Activated T-cell treated with anti-CD3 and anti-CD28 coated beads for 24 hours (primary cell): ENCODE data around the gene SDE2.
"Not testable (repeated sequence)": the region's sequence is repeated elsewhere in the genome, so short reads cannot be mapped to it uniquely, and the experiment has no call there.

Source experiments
- DNase-seq: peaks from one replicate; pipeline ENCODE4 v3.0.0-alpha.2; 2020; ENCODE audit warnings: low read depth

The SDE2 gene

DNA sequence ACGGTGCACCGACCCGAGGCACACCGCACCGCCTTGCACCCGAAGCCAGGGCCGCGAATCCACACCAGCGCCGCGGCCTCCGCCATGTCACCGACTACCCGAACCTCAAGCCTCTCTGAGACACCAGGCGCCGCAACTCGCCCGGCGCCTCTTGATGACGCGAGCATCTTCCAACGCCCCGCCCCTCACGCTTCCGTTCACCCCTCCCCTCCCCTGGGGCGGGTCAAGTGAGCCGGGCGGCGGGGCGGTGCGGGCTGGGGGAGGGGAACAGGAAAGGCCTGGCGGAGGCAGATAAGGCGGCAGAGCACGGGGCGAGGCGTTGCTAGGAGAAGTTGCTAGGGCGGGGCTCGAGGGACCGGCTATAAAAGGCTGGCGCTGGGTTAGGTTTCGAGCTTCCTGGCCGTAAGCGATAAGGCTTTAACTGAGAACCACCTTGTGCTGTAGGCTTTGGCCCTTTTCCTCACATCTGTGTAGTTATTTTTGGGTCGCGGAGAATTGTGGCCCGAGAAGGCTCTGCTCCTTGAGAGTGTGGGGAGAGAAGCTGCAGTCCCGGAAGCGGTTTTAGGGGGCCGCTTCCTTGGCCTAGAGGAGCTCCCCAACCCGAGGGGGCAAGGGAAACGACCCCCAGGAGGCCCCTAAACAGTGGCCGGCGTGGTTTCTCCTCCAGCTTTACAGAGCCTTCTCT, at the start of gene SDE2:
SDE2 (minus strand) TSS at position 117 of the 685 bp plus-strand sequence; CDS start at position 86, 31 bp downstream.
- DNase-seq: peak; percentile 100

DNA sequence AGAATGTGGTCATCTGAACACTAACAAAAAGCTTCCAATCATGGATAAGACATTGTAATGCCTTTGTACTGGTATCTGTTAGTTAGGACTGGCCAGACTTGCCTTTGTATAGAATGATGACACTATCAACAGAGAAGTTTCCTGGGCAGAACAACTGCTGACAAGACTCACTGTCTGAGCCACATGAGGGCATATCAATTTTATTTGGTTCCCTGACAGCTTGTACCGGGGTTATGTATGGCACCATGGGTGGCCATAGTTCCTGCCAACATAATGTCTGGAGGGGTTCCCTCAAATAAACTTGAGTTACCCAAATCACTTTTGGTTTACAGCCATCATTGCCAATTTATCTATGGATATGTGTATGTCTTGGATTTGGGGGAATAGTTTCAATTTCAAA, 49.7 kb upstream of the SDE2 start:
- DNase-seq: no peak

DNA sequence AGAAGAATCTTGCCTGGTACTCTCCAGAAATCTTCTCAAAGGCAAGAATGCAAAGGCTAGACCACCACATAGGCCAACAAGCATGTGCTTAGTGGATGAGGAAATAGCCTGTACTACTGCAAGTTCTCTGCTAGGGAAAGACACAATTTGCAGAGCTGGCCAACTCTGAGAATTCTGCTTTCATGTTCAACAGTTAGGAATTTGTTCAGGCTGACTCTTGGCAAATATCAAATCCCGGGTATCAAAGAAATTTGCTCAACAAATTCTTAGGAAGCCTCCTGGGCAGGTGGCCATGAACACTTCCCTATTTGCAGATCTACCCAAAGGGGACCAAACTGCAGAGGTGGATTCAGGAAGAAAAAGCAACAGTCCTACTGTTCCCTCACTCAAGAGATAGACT, 48.4 kb upstream of the SDE2 start:
- DNase-seq: no peak

DNA sequence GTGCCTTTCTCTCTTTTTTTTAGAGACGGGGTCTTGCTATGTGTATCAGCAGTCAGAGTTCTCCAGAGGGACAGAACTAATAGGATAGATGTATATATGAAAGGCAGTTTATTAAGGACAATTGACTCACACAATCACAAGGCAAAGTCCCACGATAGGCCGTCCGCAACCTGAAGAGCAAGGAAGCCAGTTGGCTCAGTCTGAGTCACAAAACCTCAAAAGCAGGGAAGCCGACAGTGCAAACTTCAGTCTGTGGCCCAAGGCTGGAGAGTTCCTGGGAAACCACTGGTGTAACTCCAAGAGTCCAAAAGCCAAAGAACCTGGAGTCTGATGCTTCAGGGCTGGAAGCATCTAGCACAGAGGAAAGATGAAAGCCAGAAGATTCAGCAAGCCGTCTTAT, 47.1 kb upstream of the SDE2 start:
- DNase-seq: no peak

DNA sequence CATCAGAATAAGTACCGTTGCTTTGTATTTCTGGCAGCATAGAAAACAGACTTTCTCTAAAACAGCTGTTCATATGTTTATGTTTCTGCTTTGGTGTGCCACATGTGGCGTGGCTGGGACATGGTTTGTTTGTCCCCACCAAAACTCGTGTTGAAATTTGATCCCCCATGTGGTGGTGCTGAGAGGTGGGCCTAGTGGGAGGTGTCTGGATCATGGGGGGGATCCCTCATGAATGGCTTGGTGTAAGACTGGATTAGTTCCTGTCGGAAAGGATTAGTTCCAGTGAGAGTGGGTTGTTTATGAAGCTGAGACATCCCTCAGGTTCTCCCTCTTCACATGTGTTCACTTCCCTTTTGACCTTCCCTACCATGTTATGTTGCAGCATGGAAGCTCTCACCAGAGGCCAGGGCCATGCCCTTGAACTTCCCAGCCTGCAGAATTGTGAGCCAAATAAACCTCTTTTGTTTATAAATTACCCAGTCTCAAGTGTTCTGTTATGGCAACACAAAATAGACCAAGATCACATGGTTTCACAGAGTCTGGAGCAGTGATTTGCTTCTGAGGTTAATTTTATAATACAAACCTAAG, 45.5 kb upstream of the SDE2 start:
- DNase-seq: no peak

DNA sequence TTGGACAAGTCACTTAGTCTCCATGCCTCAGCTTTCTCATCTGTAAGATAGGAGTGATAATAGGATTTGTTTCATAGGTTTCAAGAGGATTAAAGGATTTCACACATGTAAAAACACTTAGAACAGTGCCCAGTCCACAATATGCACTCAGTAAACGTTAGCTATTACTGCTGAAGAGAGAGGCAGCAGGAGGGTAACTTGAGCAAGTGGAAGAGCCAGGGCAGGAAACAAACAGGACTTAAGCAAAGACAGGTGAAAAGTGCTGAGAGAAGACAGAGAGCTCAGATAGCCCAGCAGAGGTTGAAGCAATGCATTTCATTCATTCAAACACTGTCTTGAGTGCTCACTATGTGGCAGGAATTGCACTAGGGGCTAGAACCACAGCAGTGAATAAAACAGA, 42.3 kb upstream of the SDE2 start:
- DNase-seq: no peak

DNA sequence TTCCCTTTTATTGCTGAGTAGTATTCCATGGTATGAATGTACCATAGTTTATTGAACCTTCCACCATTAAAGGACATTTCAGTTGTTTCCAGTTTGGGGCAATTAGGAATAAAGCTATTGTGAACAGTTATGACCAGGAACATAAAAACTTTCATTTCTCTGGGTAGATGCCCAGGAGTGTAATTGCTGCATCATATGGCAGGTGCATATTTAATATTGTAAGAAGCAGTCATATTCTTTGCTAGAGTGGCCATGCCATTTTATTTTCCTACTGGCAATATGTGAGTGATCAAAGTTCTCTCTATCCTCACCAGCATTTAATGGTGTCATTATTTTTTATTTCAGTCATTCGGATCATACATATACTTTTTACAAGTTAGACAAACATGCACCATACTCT, 39.5 kb upstream of the SDE2 start:
- DNase-seq: no peak

DNA sequence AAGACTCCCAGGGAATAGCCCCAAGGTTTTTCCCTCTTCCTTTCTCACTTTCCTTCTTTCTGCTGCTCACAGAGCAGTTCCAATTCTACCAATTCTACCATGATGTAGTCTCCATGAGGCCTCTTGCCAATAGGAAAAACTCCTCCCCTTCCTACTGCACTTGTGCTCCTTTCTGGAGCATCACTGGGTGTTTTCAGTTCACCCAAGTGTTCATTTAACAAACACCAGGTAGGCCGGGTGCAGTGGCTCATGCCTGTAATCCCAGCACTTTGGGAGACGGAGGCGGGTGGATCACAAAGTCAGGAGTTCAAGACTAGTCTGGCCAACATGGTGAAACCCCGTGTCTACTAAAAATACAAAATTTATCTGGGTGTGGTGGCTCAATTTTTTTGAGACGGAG, 36.8 kb upstream of the SDE2 start:
- no peak for DNase-seq

DNA sequence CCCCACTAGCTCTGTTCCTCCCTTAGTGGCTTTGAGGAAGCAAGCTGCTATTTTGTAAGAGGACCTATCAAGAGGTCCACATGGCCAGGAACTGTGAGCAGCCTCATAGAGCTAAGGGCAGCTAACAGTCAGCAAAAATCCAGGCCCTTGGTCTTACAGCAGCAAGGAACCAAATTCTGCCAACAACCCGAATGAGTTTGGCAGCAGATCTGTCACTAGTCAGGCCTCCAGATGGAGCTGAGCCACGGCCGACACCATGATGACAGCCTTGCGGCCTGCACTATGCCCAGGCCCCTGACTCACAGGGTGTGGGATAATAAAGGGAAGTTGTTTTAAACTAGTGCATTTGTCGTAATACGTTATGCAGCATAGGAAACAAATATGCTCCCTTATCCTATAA, 35.3 kb upstream of the SDE2 start:
- DNase-seq: no peak

DNA sequence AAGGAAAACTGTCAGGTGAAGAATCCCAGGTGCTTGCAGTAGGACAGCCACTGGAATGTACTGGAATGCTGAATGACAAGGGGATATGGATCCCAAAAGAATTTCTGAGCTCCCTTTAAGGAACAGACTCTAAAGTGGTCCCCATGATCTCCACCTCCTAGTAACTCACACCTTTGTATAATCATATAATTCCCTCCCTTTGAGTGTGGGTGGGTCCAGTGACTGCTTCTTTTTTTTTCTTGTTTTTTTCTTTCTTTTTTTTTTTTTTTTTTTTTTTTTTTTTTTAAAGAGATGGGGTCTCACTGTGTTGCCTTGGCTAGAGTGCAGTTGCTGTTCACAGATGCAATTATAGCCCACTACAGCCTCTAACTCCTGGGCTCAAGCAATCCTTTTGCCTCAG, 34.8 kb upstream of the SDE2 start:
- DNase-seq: no peak

DNA sequence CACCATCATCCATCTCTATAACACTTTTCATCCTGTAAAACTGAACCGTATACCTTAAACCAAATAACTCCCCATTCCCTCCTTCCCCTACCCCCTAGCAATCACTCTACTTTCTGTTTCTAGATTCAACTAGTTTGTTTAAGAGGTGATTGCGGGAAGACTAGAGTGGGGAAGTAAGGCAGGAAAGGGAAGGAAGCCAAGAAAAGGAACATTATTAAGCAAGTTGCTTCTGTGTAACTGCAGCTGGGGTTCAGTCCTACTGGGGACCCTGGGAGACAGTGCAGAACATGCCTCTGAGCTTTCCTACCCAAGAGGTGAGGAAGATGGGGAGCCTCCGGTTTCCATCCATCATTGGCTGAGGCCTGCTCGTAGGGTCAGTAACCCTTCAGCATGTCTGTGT, 34.4 kb upstream of the SDE2 start:
- DNase-seq: no peak

DNA sequence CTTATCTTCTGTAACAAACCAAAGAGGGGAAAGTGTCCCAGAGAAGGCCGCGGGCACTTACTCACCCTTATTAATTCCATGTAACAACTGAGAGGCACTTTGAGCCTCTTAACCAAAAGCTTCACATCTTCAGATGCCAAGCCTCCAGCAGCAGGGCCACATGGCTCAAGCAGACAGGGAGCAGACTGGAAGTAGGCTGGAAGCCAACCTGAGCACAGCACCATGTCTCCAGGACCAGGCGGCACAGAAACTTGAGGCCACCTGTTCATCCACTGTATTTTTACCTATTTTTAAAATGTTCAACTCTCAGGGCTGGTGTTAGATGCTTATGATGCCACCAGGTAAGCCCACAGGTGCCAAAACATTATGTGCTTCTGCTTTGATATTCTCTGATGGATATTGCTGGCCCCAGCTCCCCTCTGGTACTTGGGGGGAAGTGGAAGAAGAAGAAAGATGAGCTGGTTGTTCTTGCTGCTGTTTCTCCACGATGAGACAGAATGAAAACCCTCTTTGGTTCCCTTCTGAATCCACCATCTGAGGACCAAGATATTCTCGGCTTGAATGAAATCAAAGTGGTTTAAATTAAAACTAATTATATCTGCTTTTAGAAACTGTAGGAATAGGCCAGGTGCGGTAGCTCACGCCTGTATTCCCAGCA, 30.6 kb upstream of the SDE2 start:
- no peak for DNase-seq

DNA sequence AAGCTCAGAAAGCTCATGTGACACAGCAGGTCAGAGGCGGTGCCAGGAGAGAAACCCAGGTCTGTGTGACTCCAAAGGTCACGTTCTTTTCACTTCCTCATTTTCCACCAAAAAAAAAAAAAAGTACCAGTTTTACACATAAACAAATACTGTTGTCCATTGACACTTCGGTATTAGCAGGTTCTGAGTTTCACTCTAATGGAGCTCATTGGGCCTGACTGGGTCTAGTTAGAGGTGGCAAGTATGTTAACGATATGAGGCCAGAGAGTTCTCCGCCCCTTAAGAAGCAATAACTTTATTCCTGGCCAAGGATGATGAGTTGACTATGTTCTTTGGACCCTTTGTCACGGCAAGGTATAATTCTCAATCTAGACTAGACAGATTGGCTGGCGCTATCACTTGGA, 30.0 kb upstream of the SDE2 start:
- DNase-seq: no peak

DNA sequence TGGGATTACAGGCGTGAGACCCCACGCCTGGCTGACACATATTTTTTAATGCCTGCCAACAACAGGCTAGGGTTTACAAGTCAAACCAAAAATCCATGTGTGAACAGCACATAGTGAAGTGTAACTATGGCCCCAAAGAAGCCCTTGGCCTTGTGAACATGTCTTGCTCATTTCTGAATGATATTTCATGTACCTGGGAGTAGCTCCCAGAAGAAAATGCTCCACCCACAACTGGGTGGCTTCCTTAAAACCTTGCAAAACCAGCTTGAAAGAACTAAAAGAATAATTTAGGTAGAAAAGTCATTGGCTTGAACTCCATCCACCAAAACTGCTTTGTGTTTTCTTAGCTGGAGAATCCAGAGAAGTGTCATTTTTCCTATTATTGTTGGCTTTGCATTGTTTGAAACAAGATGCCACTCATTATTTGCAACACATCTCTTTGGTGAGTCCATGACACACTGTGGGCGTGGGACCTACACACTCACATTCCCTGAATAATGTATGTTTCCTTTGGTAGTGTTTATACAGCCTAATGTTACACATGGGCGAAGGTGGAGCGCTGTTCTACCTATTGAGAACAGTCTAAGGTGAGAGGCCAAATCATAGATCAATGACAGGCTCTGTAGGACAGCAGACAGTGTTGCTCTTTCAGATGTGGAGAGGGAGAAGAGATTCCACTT, 28.5 kb upstream of the SDE2 start:
- DNase-seq: no peak

DNA sequence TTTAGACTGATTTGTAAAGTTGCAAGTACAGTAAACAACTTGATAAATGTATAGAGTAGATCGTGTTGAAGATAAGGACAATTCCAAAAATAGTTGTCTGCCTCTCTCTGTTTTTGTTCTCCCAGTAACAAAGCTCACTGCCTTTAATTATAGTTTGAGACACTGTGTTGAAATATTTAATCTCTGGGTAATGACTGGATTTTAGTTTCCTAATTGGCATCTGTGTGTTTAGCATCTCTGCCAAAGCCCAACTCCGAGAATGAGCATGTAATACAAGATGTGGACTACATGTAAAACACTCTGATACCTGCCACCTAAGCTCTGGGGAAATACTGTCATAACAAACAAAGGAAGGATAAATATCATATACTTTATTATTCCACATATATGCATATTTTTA, 27.7 kb upstream of the SDE2 start:
- no peak for DNase-seq

DNA sequence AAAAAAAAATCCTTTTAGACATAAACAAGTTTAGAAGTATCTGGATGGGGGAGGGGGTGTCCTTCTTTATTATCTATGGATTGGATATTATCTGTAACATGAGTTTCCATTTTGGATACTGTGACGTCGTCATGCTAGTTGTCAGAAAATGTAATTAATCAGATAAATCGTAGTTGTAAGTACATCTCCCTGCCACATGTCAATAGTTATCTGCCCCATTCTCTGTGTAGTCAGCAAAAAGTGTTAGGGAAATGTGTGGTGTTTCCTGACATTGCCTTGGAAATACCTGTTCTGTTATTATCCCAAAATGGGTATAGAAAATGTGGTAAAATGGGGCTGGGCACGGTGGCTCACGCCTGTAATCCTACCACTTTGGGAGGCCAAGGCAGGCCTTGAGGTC, 24.6 kb upstream of the SDE2 start:
- no peak for DNase-seq

DNA sequence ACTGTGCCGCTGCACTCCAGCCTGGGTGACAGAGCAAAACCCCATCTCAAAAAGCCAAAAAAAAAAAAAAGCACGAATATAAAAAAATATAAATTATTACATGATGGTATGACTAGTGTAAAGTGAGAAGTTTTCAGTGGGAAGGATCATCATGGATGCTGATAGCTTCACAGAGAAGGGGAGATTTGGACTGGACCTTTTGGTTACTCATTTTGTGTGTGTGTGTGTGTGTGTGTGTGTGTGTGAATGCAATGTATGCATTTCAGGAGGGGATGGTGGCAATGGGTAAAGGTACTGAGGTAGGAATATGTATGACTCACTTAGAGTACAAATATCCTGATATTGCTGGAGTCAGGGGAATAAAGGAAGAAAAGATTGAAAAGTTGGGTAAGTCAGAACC, 22.7 kb upstream of the SDE2 start:
- no peak for DNase-seq

DNA sequence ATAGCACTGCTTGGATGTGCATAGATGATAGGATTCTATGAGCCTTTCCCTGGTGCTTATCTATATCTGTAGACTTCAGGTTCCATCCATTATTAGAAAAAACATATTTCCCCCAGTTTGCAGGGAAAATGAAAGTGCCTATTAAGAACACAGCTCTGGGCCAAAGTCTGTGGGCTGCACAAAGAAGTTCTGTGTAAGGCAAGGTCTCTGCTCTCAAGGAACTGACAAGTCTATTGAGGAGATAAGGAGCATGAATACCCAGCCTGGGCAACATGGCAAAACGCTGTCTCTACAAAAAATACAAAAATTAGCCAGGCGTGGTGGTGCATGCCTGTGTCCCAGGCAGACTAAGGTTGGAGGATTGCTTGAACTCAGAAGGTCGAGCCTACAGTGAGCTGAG, 22.3 kb upstream of the SDE2 start:
- DNase-seq: no peak

DNA sequence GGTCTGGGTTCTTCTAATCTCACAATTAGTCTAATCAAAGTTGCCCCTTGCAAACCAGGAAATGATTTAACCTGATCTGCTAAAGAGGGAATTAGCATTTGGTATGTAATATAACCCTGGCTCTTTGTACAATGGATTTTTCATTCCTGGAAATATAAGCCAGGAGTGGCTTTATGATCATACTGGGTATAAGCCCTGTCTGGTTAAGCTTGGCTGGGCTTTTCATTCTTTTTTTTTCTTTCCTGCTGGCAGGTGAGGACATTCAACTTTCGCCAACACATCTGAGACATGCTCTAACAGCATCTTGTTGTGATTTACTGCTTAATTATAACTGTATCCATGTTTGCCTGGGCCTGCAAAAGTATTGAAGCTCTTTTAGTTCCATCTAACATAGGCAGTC, 20.4 kb upstream of the SDE2 start:
- no peak for DNase-seq

DNA sequence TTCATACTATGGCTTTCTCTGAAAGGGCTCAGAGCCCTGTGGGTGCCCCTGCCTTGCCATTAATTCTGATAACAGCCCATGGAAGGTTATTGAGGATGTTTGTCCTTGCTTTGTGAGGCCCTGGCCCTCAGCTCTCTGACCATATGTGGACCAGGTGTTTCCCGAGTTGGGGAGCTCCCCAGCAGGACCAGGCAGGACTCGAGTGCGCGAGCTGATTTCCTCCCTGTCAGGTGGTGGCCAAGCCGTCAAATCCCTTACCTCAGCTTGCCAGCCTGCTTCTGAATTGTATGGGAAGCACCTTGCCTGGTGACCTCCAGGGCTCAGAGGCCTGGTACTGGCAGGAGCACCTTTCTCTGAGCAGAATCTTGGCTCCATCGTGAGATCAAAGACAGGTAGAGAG, 17.9 kb upstream of the SDE2 start:
- DNase-seq: no peak

DNA sequence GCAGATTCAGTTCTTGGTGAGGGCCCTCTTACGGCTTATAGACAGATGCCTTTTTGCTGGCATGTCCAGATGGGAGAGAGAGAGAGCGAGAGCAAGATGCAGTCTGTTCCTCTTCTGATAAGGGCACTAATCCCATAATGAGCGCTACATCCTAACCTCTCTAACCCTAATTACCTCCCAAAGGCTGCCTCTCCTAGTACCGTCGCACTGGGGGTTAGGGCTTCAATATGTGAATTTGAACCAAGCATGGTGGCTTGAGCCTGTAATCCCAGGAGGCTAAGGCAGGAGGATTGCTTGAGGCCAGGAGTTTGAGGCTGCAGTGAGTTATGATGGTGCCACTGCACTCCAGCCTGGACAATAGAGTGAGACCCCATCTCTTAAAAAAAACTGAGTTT, 10.5 kb upstream of the SDE2 start:
- DNase-seq: no peak

DNA sequence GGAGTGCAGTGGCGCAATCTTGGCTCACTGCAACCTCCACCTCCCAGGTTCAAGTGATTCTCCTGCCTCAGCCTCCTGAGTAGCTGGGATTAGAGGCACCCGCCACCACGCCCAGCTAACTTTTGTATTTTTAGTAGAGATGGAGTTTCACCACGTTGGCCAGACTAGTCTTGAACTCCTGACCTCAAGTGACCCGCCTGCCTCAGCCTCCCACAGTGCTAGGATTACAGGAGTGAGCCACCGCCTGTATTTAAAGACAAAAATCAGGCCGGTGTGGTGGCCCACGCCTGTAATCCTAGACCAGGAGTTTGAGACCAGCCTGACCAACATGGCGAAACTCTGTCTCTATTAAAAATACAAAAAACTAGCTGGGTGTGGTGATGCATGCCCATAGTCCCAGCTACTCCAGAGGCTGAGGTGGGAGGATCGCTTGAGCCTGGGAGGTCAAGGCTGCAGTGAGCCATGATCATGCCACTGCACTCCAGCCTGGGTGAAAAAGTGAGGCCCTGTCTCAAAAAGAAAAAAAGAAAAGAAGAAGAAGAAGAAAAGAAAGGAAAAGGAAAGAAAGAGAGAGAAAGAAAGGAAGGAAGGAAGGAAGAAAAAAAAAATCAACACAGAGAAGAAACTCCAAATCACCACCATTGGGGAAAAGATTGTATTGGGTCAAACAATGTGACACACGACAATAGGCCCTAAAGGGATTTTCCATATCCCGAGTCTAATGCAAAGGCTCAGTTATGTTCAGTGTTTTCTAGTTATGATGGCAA, 8.2 kb upstream of the SDE2 start:
- DNase-seq: not testable (repeated sequence)
